ENCODE measurements around the gene TRABD. TPM values are rescaled to one million over a fixed set of nuclear protein-coding genes. Genes with fewer than 3 reads are reported as not detected.

TRABD gene
- total RNA-seq, 3 donors from 2014 or later, result 36.8 to 52.6 (median 42.7) TPM

DNA sequence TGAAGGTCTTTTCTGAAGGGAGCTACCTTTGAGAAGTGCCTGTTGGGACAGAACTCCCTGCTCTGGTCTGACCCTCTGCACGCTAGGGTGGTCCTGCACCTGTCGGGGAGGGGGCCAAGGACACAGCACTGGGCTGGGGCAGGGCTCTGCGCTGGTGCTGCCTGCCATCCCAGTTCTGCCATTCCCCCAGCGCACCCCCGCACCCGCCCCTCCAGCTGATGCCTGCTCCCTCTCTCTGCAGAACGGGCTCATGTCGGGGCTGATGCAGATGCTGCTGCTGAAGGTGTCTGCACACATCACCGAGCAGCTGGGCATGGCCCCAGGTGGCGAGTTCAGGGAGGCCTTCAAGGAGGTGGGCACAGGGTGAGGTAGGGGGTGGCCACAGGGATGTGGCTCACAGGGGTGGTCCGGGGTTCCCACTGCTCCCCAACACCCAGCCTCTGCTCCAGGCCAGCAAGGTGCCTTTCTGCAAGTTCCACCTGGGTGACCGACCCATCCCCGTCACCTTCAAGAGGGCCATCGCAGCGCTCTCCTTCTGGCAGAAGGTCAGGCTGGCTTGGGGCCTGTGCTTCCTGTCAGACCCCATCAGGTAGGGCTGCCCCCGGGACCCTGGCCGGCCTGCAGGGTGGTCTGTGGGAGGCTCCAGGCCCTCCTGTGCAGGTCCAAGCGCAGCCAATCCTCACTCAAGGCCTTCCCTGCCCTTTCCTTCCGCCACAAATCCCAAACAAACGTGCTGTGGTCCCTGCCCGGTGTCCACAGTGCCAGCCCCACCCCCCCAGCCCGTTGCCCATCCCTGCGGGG, 11.5 kb downstream of the TRABD start:
- Histone ChIP-seq H3K4me1 (ENCODE audit: low read depth) (peaks cover 16% of the 10 kb centered on the region), H3K4me3 (no peak overlapping the region), H3K9me3 (no peaks in the 10 kb centered on the region), H3K36me3 (ENCODE audit: low read depth) (no peaks in the 10 kb centered on the region)
- TF ChIP-seq CTCF (IDR thresholded peaks at IDR 0.05), result no peak
- no peak for DNase-seq
- intact Hi-C loops (cut with DNase I, micrococcal nuclease), result no loop called here
- ATAC-seq, result no peak

GRCh38 chr22:50197856-50198623, 12.3 kb downstream of the TRABD start:
- no peaks in the 10 kb centered on the region for H3K36me3 ChIP-seq (ENCODE audit: low read depth)
- H3K4me1 ChIP-seq (ENCODE audit: low read depth), result peaks cover 15% of the 10 kb centered on the region
- H3K4me3 ChIP-seq, result no peak overlapping the region
- no peak for TF ChIP-seq CTCF (IDR thresholded peaks at IDR 0.05)
- ATAC-seq (no peak), DNase-seq (no peak)
- intact Hi-C loops (cut with DNase I, micrococcal nuclease), result no loop called here
- no peaks in the 10 kb centered on the region for H3K9me3 ChIP-seq

- no peak overlapping the region for H3K4me3 ChIP-seq
- intact Hi-C loops (cut with DNase I, micrococcal nuclease), result no loop called here
- H3K9me3 ChIP-seq, result no peaks in the 10 kb centered on the region
- no peak for ATAC-seq
- TF ChIP-seq CTCF (IDR thresholded peaks at IDR 0.05), result no peak
- peaks cover 15% of the 10 kb centered on the region for H3K4me1 ChIP-seq (ENCODE audit: low read depth)
- no peak for DNase-seq
- H3K36me3 ChIP-seq (ENCODE audit: low read depth), result no peaks in the 10 kb centered on the region
Measured at GRCh38 chr22:50198624-50199017, 12.9 kb downstream of the TRABD start.

DNA sequence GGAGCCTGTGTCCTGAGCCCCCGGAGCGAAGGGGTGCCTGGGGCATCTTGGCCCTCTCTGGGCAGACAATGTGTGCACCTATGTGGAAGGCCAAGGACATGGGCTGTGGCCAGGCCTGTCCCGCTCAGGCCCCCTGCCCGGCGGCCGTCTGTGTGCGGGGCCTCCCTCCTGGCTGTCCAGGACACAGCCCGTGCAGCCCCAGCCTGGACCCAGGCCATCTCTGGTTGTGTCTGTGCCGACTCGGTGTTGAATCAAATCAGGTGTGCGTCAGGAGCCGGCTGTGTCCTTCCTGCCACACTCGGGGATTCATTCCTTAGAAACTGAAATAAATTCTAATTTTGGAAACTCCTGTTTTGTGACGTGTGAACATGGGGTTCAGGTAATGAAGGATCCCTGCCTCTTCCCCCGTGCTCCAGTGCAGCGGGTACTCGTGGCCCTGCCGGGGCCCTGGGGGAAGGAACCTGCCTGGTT, 13.6 kb downstream of the TRABD start:
- no peaks in the 10 kb centered on the region for H3K36me3 ChIP-seq (ENCODE audit: low read depth)
- H3K4me3 ChIP-seq, result no peak overlapping the region
- peaks cover 15% of the 10 kb centered on the region for H3K4me1 ChIP-seq (ENCODE audit: low read depth)
- DNase-seq, result no peak
- intact Hi-C loops (cut with DNase I, micrococcal nuclease), result no loop called here
- no peaks in the 10 kb centered on the region for H3K9me3 ChIP-seq
- ATAC-seq, result no peak
- TF ChIP-seq CTCF (IDR thresholded peaks at IDR 0.05), result no peak

DNA sequence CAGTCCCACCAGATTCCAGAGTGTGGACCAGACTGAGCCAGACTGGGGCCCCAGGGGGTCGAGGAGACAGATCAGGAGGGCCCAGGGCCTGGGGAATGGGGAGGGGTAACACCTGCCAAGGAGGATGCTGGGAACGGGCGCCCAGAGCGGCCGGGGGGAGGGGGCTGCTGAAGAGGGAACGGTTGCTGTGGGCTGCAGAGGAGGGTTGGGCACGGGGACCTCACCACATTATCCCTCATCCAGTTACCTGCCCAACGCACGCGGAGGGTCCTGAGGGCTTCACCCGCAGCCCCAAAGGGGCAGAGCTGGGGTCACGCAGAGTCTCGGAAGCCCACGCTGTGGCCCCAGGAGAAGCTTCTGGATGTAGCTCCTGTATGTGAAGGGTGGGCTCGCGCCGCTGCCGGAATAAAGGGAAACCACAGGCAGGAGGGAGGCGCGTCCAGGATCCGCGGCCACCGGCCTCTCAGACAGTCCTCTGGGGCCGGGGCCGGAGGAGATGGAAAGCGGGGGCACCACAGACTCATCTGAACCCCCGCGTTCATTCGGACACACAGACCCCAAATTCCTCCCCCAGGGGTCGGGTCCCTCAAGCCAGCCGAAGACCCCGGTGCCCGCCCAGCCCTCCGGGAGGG, 14.2 kb downstream of the TRABD start:
- intact Hi-C loops (cut with DNase I, micrococcal nuclease), result no loop called here
- no peaks in the 10 kb centered on the region for H3K36me3 ChIP-seq (ENCODE audit: low read depth)

More for the DNA sequence above, 14.2 kb downstream of the TRABD start:
- DNase-seq, result no peak
- peak overlapping the region; percentile 72 for H3K4me3 ChIP-seq
- H3K4me1 ChIP-seq (ENCODE audit: low read depth), result peaks cover 15% of the 10 kb centered on the region
- no peak for TF ChIP-seq CTCF (IDR thresholded peaks at IDR 0.05)
- no peaks in the 10 kb centered on the region for H3K9me3 ChIP-seq
- peak; percentile 8 for ATAC-seq
